Liver (tissue), 9 donors: ENCODE results near the gene MORN4. TPM values are rescaled to one million over a fixed set of nuclear protein-coding genes. Genes with fewer than 3 reads are reported as not detected.
"Not testable (repeated sequence)": the region's sequence is repeated elsewhere in the genome, so short reads cannot be mapped to it uniquely, and the experiment has no call there.

Experiments used
- DNase-seq: peaks from one replicate; pipeline ENCODE4 v3.0.0-alpha.2; 2017; ENCODE audit warnings: low spot score
- H3K27ac ChIP-seq, 2 donors: one replicate each; pipeline ENCODE4 v1.7.0; 2013; ENCODE audit warnings: inconsistent platforms in 2 of 2, low read length in 2 of 2, control low read depth in 1 of 2, low read depth in 1 of 2, mild to moderate bottlenecking in 1 of 2
- H3K27me3 ChIP-seq, 4 donors: one replicate each; pipeline versions ENCODE4 v1.6.1 to v1.7.0; 2013; ENCODE audit warnings: low read length in 3 of 4, inconsistent platforms in 1 of 4, mild to moderate bottlenecking in 1 of 4, moderate library complexity in 1 of 4; ENCODE audit not compliant: control insufficient read depth in 4 of 4, insufficient read depth in 4 of 4
- H3K36me3 ChIP-seq, 4 donors: one replicate each; pipeline versions ENCODE4 v1.6.1 to v1.7.0; 2013; ENCODE audit warnings: low read length in 3 of 4, mild to moderate bottlenecking in 3 of 4, low read depth in 1 of 4, moderate library complexity in 1 of 4; ENCODE audit not compliant: control insufficient read depth in 4 of 4, insufficient read depth in 3 of 4
- H3K4me1 ChIP-seq, 4 donors: one replicate each; pipeline versions ENCODE4 v1.6.1 to v1.7.0; 2013; ENCODE audit warnings: low read length in 3 of 4, mild to moderate bottlenecking in 3 of 4, moderate library complexity in 1 of 4; ENCODE audit not compliant: control insufficient read depth in 4 of 4, insufficient read depth in 4 of 4
- H3K4me3 ChIP-seq, 3 donors: one replicate each; pipeline versions ENCODE4 v1.6.1 to v1.7.0; 2013; ENCODE audit warnings: low read length in 3 of 3, control low read depth in 1 of 3, low read depth in 1 of 3, mild to moderate bottlenecking in 1 of 3
- H3K9ac ChIP-seq, 2 donors: one replicate each; pipeline ENCODE4 v1.7.0; 2013; ENCODE audit warnings: low read length in 2 of 2, mild to moderate bottlenecking in 2 of 2, moderate library complexity in 2 of 2, control low read depth in 1 of 2, low read depth in 1 of 2
- H3K9me3 ChIP-seq, 4 donors: one replicate each; pipeline versions ENCODE4 v1.6.1 to v1.7.0; 2013; ENCODE audit warnings: low read length in 3 of 4; ENCODE audit not compliant: control insufficient read depth in 4 of 4
- EGR1 ChIP-seq, 2 donors: IDR thresholded peaks; 2 replicates each; pipeline ENCODE4 v1.6.1; 2016 to 2018; ENCODE audit warnings: antibody characterized with exemption in 2 of 2, low read depth in 2 of 2
- FOXA1 ChIP-seq: IDR thresholded peaks from 2 replicates; pipeline ENCODE4 v1.6.1; 2016; ENCODE audit warnings: antibody characterized with exemption
- FOXA2 ChIP-seq: IDR thresholded peaks from 2 replicates; pipeline ENCODE4 v1.6.1; 2016; ENCODE audit warnings: antibody characterized with exemption
- GABPA ChIP-seq, 2 donors: IDR thresholded peaks in 1 of 2; conservative IDR thresholded peaks in 1 of 2; 2 replicates each; pipeline ENCODE4 v1.6.1; 2016; ENCODE audit warnings: antibody characterized with exemption in 2 of 2, mild to moderate bottlenecking in 1 of 2, moderate library complexity in 1 of 2
- HNF4A ChIP-seq, 2 donors: conservative IDR thresholded peaks; 2 replicates each; pipeline ENCODE4 v1.6.1; 2016; ENCODE audit warnings: antibody characterized with exemption in 2 of 2, mild to moderate bottlenecking in 2 of 2
- HNF4G ChIP-seq: IDR thresholded peaks from 2 replicates; pipeline ENCODE4 v1.6.1; 2016; ENCODE audit warnings: antibody characterized with exemption
- JUND ChIP-seq, 2 donors: IDR thresholded peaks; 2 replicates each; pipeline ENCODE4 v1.6.1; 2016; ENCODE audit warnings: antibody characterized with exemption in 2 of 2
- NR2F2 ChIP-seq: IDR thresholded peaks from 2 replicates; pipeline ENCODE4 v1.6.1; 2016; ENCODE audit warnings: antibody characterized with exemption
- RAD21 ChIP-seq, 2 donors: IDR thresholded peaks; 2 replicates each; pipeline ENCODE4 v1.6.1; 2016; ENCODE audit warnings: antibody characterized with exemption in 2 of 2, mild to moderate bottlenecking in 2 of 2
- RXRA ChIP-seq, 2 donors: IDR thresholded peaks; 2 replicates each; pipeline ENCODE4 v1.6.1; 2017 to 2018; ENCODE audit warnings: antibody characterized with exemption in 2 of 2, mild to moderate bottlenecking in 1 of 2
- SP1 ChIP-seq: IDR thresholded peaks from 2 replicates; pipeline ENCODE4 v1.6.1; 2018; ENCODE audit warnings: antibody characterized with exemption, mild to moderate bottlenecking
- TAF1 ChIP-seq: conservative IDR thresholded peaks from 2 replicates; pipeline ENCODE4 v1.6.1; 2016; ENCODE audit warnings: antibody characterized with exemption, mild to moderate bottlenecking
- ZBTB33 ChIP-seq: IDR thresholded peaks from 2 replicates; pipeline ENCODE4 v1.6.1; 2016; ENCODE audit warnings: antibody characterized with exemption
- WGBS: extraction: QIAGEN DNeasy Blood & Tissue Kit; methylation state at CpG from one replicate; pipeline ENCODE4 v1.1.7; 2013; 5-methylcytosine and 5-hydroxymethylcytosine counted together
- polyA plus RNA-seq, 2 donors: library from polyadenylated mRNA; stranded (reverse) in 1 of 2; unstranded in 1 of 2; fragments of 200-250 nt in 1 of 2; fragments of >200 nt in 1 of 2; fragmentation: Nextera tagmentation in 1 of 2; extraction: Ambion mirVana in 1 of 2; gene quantifications; one replicate each; pipeline versions ENCODE4 v1.2.1 to v1.2.3, GENCODE V29; 2013 to 2015
- total RNA-seq, 2 donors: library from RNA; depleted of rRNA; stranded (reverse); fragments of >200 nt; gene quantifications; one replicate each; pipeline ENCODE4 v1.2.3, GENCODE V29; 2014
- TF ChIP-seq, protein P1 (sequence below): IDR thresholded peaks from 2 replicates; pipeline ENCODE4 v1.6.1; 2016; ENCODE audit warnings: antibody characterized with exemption, mild to moderate bottlenecking
- TF ChIP-seq, protein P2 (sequence below): fragments of 150-350 bp; IDR thresholded peaks from 2 replicates; pipeline ENCODE4 v1.5.1; 2017; ENCODE audit warnings: improper control_type of control experiment, low read depth, low read length; ENCODE audit not compliant: missing input control
- donor health status: healthy.
- donor health status: healthy.
- donor health status: healthy.
- donor health status: healthy.
- donor health status: healthy.

Gene MORN4
- total and polyA plus RNA-seq, 4 donors = 0.42 to 3.1 (median 2.1) TPM

- DNase-seq = no peak
- Histone ChIP-seq H3K4me3 (no peak overlapping the region), H3K36me3 (no peaks in the 10 kb centered on the region), H3K27me3 (no peaks in the 10 kb centered on the region), H3K9ac (no peak overlapping the region), H3K4me1 (peaks cover 2 to 12% (median 4%) of the 10 kb centered on the region in 4 donors), H3K9me3 (no peaks in the 10 kb centered on the region), H3K27ac (no peak overlapping the region)
- TF ChIP-seq RXRA (IDR thresholded peaks at IDR 0.05) = no peak
- no peak for TF ChIP-seq ZBTB33
- no peak for TF ChIP-seq FOXA2
- TF ChIP-seq JUND (IDR thresholded peaks at IDR 0.05) = no peak
- no peak for TF ChIP-seq SP1
- 77% methylated on average over 40 of the region's 40 CpGs for WGBS
These were observed 55.0 kb downstream of the MORN4 start for GRCh38 chr10:97578171-97578844.

GRCh38 chr10:97577701-97578100, 55.6 kb downstream of the MORN4 start:
- H3K4me1 ChIP-seq = peaks cover 2 to 12% (median 5%) of the 10 kb centered on the region in 4 donors
- 78% methylated on average over 9 of the region's 9 CpGs for WGBS
- H3K27me3 ChIP-seq = no peaks in the 10 kb centered on the region
- H3K4me3 ChIP-seq = no peak overlapping the region
- H3K9ac ChIP-seq = no peak overlapping the region
- H3K9me3 ChIP-seq = no peaks in the 10 kb centered on the region
- TF ChIP-seq, protein P1, sequence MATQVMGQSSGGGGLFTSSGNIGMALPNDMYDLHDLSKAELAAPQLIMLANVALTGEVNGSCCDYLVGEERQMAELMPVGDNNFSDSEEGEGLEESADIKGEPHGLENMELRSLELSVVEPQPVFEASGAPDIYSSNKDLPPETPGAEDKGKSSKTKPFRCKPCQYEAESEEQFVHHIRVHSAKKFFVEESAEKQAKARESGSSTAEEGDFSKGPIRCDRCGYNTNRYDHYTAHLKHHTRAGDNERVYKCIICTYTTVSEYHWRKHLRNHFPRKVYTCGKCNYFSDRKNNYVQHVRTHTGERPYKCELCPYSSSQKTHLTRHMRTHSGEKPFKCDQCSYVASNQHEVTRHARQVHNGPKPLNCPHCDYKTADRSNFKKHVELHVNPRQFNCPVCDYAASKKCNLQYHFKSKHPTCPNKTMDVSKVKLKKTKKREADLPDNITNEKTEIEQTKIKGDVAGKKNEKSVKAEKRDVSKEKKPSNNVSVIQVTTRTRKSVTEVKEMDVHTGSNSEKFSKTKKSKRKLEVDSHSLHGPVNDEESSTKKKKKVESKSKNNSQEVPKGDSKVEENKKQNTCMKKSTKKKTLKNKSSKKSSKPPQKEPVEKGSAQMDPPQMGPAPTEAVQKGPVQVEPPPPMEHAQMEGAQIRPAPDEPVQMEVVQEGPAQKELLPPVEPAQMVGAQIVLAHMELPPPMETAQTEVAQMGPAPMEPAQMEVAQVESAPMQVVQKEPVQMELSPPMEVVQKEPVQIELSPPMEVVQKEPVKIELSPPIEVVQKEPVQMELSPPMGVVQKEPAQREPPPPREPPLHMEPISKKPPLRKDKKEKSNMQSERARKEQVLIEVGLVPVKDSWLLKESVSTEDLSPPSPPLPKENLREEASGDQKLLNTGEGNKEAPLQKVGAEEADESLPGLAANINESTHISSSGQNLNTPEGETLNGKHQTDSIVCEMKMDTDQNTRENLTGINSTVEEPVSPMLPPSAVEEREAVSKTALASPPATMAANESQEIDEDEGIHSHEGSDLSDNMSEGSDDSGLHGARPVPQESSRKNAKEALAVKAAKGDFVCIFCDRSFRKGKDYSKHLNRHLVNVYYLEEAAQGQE = no peak
- TF ChIP-seq ZBTB33 (no peak), EGR1 (IDR thresholded peaks at IDR 0.05; ENCODE audit: low read depth in 2 of 2) (no peak), NR2F2 (no peak), GABPA (IDR thresholded peaks at IDR 0.05 in 1 of 2, conservative IDR thresholded peaks at IDR 0.05 in 1 of 2) (no peak), FOXA2 (no peak), JUND (IDR thresholded peaks at IDR 0.05) (no peak), RXRA (IDR thresholded peaks at IDR 0.05) (no peak), RAD21 (IDR thresholded peaks at IDR 0.05) (no peak), HNF4G (no peak), TAF1 (no peak), HNF4A (conservative IDR thresholded peaks at IDR 0.05) (no peak), FOXA1 (no peak)
- TF ChIP-seq, protein P2, sequence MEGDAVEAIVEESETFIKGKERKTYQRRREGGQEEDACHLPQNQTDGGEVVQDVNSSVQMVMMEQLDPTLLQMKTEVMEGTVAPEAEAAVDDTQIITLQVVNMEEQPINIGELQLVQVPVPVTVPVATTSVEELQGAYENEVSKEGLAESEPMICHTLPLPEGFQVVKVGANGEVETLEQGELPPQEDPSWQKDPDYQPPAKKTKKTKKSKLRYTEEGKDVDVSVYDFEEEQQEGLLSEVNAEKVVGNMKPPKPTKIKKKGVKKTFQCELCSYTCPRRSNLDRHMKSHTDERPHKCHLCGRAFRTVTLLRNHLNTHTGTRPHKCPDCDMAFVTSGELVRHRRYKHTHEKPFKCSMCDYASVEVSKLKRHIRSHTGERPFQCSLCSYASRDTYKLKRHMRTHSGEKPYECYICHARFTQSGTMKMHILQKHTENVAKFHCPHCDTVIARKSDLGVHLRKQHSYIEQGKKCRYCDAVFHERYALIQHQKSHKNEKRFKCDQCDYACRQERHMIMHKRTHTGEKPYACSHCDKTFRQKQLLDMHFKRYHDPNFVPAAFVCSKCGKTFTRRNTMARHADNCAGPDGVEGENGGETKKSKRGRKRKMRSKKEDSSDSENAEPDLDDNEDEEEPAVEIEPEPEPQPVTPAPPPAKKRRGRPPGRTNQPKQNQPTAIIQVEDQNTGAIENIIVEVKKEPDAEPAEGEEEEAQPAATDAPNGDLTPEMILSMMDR = no peak
- H3K27ac ChIP-seq = no peak overlapping the region
- no peak for DNase-seq
- no peaks in the 10 kb centered on the region for H3K36me3 ChIP-seq

DNA sequence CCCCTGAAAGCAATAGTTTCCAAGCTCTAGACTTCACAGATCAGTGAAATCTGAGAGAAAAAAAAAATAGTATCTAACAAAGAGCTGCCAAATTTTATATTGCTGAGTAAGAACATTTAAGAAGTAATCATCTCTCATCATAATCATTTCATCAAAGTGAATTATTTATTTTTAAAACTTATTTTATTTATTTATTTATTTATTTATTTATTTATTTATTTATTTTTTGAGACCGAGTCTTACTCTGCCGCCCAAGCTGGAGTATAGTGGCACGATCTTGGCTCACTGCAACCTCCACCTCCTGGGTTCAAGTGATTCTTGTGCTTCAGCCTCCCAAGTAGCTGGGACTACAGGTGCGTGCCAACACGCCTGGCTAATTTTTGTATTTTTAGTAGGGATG, 56.8 kb downstream of the MORN4 start:
- H3K9me3 ChIP-seq, H3K27ac ChIP-seq, H3K36me3 ChIP-seq, H3K9ac ChIP-seq, DNase-seq, H3K4me3 ChIP-seq, H3K27me3 ChIP-seq: not testable (repeated sequence)
- 41% methylated on average over 5 of the region's 5 CpGs for WGBS
- peaks cover 5 to 20% (median 10%) of the 10 kb centered on the region in 4 donors for H3K4me1 ChIP-seq
